IPS-20b (cell line): Measurements from ENCODE around the gene CBX4.

Source experiments
- H3K27ac ChIP-seq: one replicate; pipeline ENCODE4 v1.5.1; 2013; ENCODE audit warnings: low read length
- H3K27me3 ChIP-seq: 2 replicates; pipeline ENCODE4 v1.6.1; 2013; ENCODE audit warnings: mild to moderate bottlenecking, low read length, inconsistent platforms; ENCODE audit not compliant: insufficient read depth
- H3K36me3 ChIP-seq: 2 replicates; pipeline ENCODE4 v1.6.1; 2013; ENCODE audit warnings: low read depth, mild to moderate bottlenecking, inconsistent platforms, low read length, moderate library complexity; ENCODE audit not compliant: insufficient read depth
- H3K4me1 ChIP-seq: 2 replicates; pipeline ENCODE4 v1.6.1; 2013; ENCODE audit warnings: mild to moderate bottlenecking, control low read depth, inconsistent platforms, low read length, moderate library complexity; ENCODE audit not compliant: insufficient read depth
- H3K4me3 ChIP-seq: 2 replicates; pipeline ENCODE4 v1.5.1; 2013; ENCODE audit warnings: mild to moderate bottlenecking, low read length, inconsistent platforms
- H3K9ac ChIP-seq: 2 replicates; pipeline ENCODE4 v1.6.1; 2013; ENCODE audit warnings: low read depth, mild to moderate bottlenecking, inconsistent platforms, low read length, moderate library complexity
- H3K9me3 ChIP-seq: 2 replicates; pipeline ENCODE4 v1.6.1; 2013; ENCODE audit warnings: mild to moderate bottlenecking, low read depth, low read length, inconsistent platforms; ENCODE audit not compliant: insufficient read depth

Gene CBX4

GRCh38 chr17:79821331-79822095 is 17.7 kb downstream of the CBX4 start:
- Histone ChIP-seq H3K4me3 (no peak overlapping the region), H3K27ac (no peak overlapping the region), H3K9me3 (peaks cover 6% of the 10 kb centered on the region; the same call in 1 of the 2 replicates), H3K27me3 (peaks cover 93% of the 10 kb centered on the region), H3K9ac (no peak overlapping the region), H3K36me3 (no peaks in the 10 kb centered on the region), H3K4me1 (no peaks in the 10 kb centered on the region)

GRCh38 chr17:79820959-79821330 is 18.3 kb downstream of the CBX4 start:
- Histone ChIP-seq H3K4me3 (no peak overlapping the region), H3K9ac (no peak overlapping the region), H3K27ac (no peak overlapping the region), H3K36me3 (no peaks in the 10 kb centered on the region), H3K9me3 (peaks cover 6% of the 10 kb centered on the region; the same call in 1 of the 2 replicates), H3K4me1 (no peaks in the 10 kb centered on the region), H3K27me3 (peaks cover 93% of the 10 kb centered on the region)

GRCh38 chr17:79819534-79820276 is 19.5 kb downstream of the CBX4 start:
- Histone ChIP-seq H3K9me3 (peaks cover 6% of the 10 kb centered on the region; the same call in 1 of the 2 replicates), H3K4me1 (no peaks in the 10 kb centered on the region; the same call in 1 of the 2 replicates), H3K36me3 (no peaks in the 10 kb centered on the region), H3K27me3 (peaks cover 93% of the 10 kb centered on the region), H3K9ac (no peak overlapping the region), H3K4me3 (no peak overlapping the region), H3K27ac (no peak overlapping the region)

- Histone ChIP-seq H3K9me3 (peaks cover 6% of the 10 kb centered on the region; the same call in 1 of the 2 replicates), H3K4me1 (peaks cover 5% of the 10 kb centered on the region; the same call in 1 of the 2 replicates), H3K36me3 (no peaks in the 10 kb centered on the region), H3K9ac (no peak overlapping the region), H3K27me3 (peaks cover 93% of the 10 kb centered on the region), H3K27ac (no peak overlapping the region), H3K4me3 (no peak overlapping the region)
These were observed 20.2 kb downstream of the CBX4 start for GRCh38 chr17:79819085-79819484.

- H3K9ac ChIP-seq, result no peak overlapping the region
- H3K27me3 ChIP-seq, result peaks cover 95% of the 10 kb centered on the region
- H3K9me3 ChIP-seq, result peaks cover 6% of the 10 kb centered on the region; the same call in 1 of the 2 replicates
These were observed 21.0 kb downstream of the CBX4 start for GRCh38 chr17:79818026-79818758.

GRCh38 chr17:79815836-79816461 is 23.3 kb downstream of the CBX4 start:
- Histone ChIP-seq H3K9ac (no peak overlapping the region), H3K27ac (no peak overlapping the region), H3K4me1 (peaks cover 6% of the 10 kb centered on the region; the same call in 1 of the 2 replicates), H3K36me3 (no peaks in the 10 kb centered on the region), H3K9me3 (peaks cover 6% of the 10 kb centered on the region; the same call in 1 of the 2 replicates), H3K27me3 (peaks cover 97% of the 10 kb centered on the region), H3K4me3 (no peak overlapping the region)

More at GRCh38 chr17:79818026-79818758, 21.0 kb downstream of the CBX4 start:
- H3K4me1 ChIP-seq, result peaks cover 6% of the 10 kb centered on the region; the same call in 1 of the 2 replicates
- H3K36me3 ChIP-seq, result no peaks in the 10 kb centered on the region
- H3K4me3 ChIP-seq, result no peak overlapping the region
- no peak overlapping the region for H3K27ac ChIP-seq

- H3K27ac ChIP-seq, result no peak overlapping the region
- no peak overlapping the region for H3K9ac ChIP-seq
- H3K9me3 ChIP-seq, result peaks cover 6% of the 10 kb centered on the region; the same call in 1 of the 2 replicates
- no peak overlapping the region; the same call in 1 of the 2 replicates for H3K4me3 ChIP-seq
- H3K36me3 ChIP-seq, result no peaks in the 10 kb centered on the region
- peaks cover 97% of the 10 kb centered on the region for H3K27me3 ChIP-seq
- H3K4me1 ChIP-seq, result peaks cover 8% of the 10 kb centered on the region; the same call in 1 of the 2 replicates
These were observed 24.0 kb downstream of the CBX4 start for GRCh38 chr17:79814974-79815835.

GRCh38 chr17:79814127-79814973 is 24.9 kb downstream of the CBX4 start:
- Histone ChIP-seq H3K27ac (no peak overlapping the region), H3K4me3 (no peak overlapping the region; the same call in 1 of the 2 replicates), H3K9ac (no peak overlapping the region), H3K36me3 (no peaks in the 10 kb centered on the region), H3K9me3 (peaks cover 6% of the 10 kb centered on the region; the same call in 1 of the 2 replicates), H3K4me1 (peaks cover 8% of the 10 kb centered on the region; the same call in 1 of the 2 replicates), H3K27me3 (peaks cover 95% of the 10 kb centered on the region)

GRCh38 chr17:79813297-79814126 is 25.7 kb downstream of the CBX4 start:
- H3K36me3 ChIP-seq, result no peaks in the 10 kb centered on the region
- H3K9ac ChIP-seq, result no peak overlapping the region
- peaks cover 95% of the 10 kb centered on the region for H3K27me3 ChIP-seq
- peaks cover 6% of the 10 kb centered on the region; the same call in 1 of the 2 replicates for H3K9me3 ChIP-seq
- H3K4me1 ChIP-seq, result peaks cover 8% of the 10 kb centered on the region; the same call in 1 of the 2 replicates
- no peak overlapping the region for H3K4me3 ChIP-seq
- H3K27ac ChIP-seq, result no peak overlapping the region
